B cell (primary cell): ENCODE results near the gene NCAM1.

Experiments used
- EZH2 ChIP-seq: IDR thresholded peaks from 2 replicates; pipeline ENCODE4 v1.6.1; 2012; ENCODE audit warnings: borderline replicate concordance, low read depth, mild to moderate bottlenecking, moderate library complexity, low read length; ENCODE audit not compliant: insufficient read depth, poor library complexity, severe bottlenecking
- TF ChIP-seq, protein P1 (sequence below): fragments of 200-600 bp; IDR thresholded peaks from one replicate; pipeline ENCODE4 v1.8.0; 2022; ENCODE audit warnings: antibody characterized with exemption, mild to moderate bottlenecking

DNA sequence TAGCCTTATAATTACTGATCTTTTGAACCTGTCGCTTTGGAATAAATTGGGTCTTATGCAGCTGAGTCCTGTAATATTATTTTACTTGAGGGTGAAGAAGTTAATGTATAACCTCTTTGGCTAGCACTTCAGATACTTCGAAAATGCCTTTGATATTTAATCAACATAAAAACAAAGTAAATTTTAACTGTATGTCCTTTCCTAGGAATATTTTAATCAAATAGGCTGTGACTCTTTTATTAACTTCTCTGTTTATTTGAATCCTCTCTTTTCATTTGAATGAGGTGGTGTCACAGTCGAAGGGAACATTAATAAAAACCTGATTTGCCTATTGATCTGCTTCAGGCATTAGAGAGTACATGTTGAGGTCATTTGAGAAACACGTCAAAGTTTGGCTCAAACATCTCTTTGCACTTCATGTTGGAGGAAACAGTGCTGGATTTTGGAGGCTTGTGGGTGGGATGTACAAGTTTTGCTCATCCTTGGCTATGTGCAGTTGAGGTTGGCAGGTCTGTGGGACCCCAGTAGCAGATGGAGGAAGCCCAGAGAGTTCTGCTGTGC lies 143.6 kb downstream of the NCAM1 start:
- TF ChIP-seq, protein P1, sequence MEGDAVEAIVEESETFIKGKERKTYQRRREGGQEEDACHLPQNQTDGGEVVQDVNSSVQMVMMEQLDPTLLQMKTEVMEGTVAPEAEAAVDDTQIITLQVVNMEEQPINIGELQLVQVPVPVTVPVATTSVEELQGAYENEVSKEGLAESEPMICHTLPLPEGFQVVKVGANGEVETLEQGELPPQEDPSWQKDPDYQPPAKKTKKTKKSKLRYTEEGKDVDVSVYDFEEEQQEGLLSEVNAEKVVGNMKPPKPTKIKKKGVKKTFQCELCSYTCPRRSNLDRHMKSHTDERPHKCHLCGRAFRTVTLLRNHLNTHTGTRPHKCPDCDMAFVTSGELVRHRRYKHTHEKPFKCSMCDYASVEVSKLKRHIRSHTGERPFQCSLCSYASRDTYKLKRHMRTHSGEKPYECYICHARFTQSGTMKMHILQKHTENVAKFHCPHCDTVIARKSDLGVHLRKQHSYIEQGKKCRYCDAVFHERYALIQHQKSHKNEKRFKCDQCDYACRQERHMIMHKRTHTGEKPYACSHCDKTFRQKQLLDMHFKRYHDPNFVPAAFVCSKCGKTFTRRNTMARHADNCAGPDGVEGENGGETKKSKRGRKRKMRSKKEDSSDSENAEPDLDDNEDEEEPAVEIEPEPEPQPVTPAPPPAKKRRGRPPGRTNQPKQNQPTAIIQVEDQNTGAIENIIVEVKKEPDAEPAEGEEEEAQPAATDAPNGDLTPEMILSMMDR, result no peak
- TF ChIP-seq EZH2, result no peak
